CD4-positive, alpha-beta memory T cell (primary cell): Measurements from ENCODE around the gene DMXL2. TPM values are rescaled to one million over a fixed set of nuclear protein-coding genes. Genes with fewer than 3 reads are reported as not detected.

Source experiments
- CTCF ChIA-PET: fragments of 350-600 bp; sonication (Branson Sonifier 250); formaldehyde crosslinking; loops from one replicate; lab custom pipeline; 2021; ENCODE audit warnings: inconsistent platforms; ENCODE audit not compliant: partially characterized antibody; lab: Charles Lee
- POLR2A ChIA-PET: fragments of 350-600 bp; sonication (Branson Sonifier 250); formaldehyde crosslinking; loops from one replicate; lab custom pipeline; 2021; ENCODE audit not compliant: partially characterized antibody; lab: Charles Lee
- DNase-seq, 5 donors: peaks; one replicate each; pipeline versions ENCODE4 v3.0.0 to v3.0.0-alpha.2; 2020 to 2022; ENCODE audit warnings: mixed read lengths in 1 of 5
- H3K27ac ChIP-seq: one replicate; pipeline ENCODE4 v1.7.0; 2013; ENCODE audit warnings: low read depth, low read length
- H3K27me3 ChIP-seq: 2 replicates; pipeline ENCODE4 v1.7.0; 2013; ENCODE audit warnings: mild to moderate bottlenecking, low read length, moderate library complexity; ENCODE audit not compliant: insufficient read depth
- H3K36me3 ChIP-seq: 2 replicates; pipeline ENCODE4 v1.7.0; 2013; ENCODE audit warnings: mild to moderate bottlenecking, low read length, moderate library complexity; ENCODE audit not compliant: insufficient read depth
- H3K4me1 ChIP-seq: 2 replicates; pipeline ENCODE4 v1.7.0; 2013; ENCODE audit warnings: mild to moderate bottlenecking, low read length, moderate library complexity; ENCODE audit not compliant: insufficient read depth
- H3K4me3 ChIP-seq, 2 donors: one replicate each; pipeline ENCODE4 v1.7.0; 2013; ENCODE audit warnings: low read length in 2 of 2, mild to moderate bottlenecking in 1 of 2
- H3K9me3 ChIP-seq, 2 donors: one replicate each; pipeline ENCODE4 v1.7.0; 2013; ENCODE audit warnings: low read length in 2 of 2, control low read depth in 1 of 2; ENCODE audit not compliant: control insufficient read depth in 1 of 2
- H3K27ac Mint-ChIP-seq, 7 donors: one replicate each; pipeline ENCODE4 v1.8.0; 2020 to 2021; ENCODE audit warnings: mixed read lengths in 7 of 7, mild to moderate bottlenecking in 6 of 7, inconsistent platforms in 3 of 7, moderate library complexity in 3 of 7
- H3K27me3 Mint-ChIP-seq, 2 donors: one replicate each; pipeline ENCODE4 v1.8.0; 2020 to 2021; ENCODE audit warnings: mixed read lengths in 2 of 2
- H3K36me3 Mint-ChIP-seq, 2 donors: one replicate each; pipeline ENCODE4 v1.8.0; 2020 to 2021; ENCODE audit warnings: mixed read lengths in 2 of 2, inconsistent platforms in 1 of 2, mild to moderate bottlenecking in 1 of 2
- H3K4me1 Mint-ChIP-seq, 4 donors: one replicate each; pipeline ENCODE4 v1.8.0; 2020 to 2021; ENCODE audit warnings: mixed read lengths in 4 of 4, mild to moderate bottlenecking in 1 of 4
- H3K4me3 Mint-ChIP-seq, 8 donors: one replicate each; pipeline ENCODE4 v1.8.0; 2020 to 2021; ENCODE audit warnings: mixed read lengths in 8 of 8, mild to moderate bottlenecking in 7 of 8, moderate library complexity in 6 of 8, inconsistent platforms in 3 of 8
- H3K9me3 Mint-ChIP-seq, 8 donors: one replicate each; pipeline ENCODE4 v1.8.0; 2020 to 2021; ENCODE audit warnings: mixed read lengths in 8 of 8, mild to moderate bottlenecking in 5 of 8, inconsistent platforms in 3 of 8, moderate library complexity in 1 of 8
- intact Hi-C: fragments of 100-400 bp; cut with micrococcal nuclease; formaldehyde crosslinking; loops from one replicate; pipeline ENCODE4 v1.15.1; 2023
- polyA plus RNA-seq, 2 donors: library from polyadenylated mRNA; unstranded; fragments of 300-500 nt; fragmentation: Illumina TruSeq; gene quantifications; one replicate each; pipeline ENCODE4 v1.2.3, GENCODE V29; 2021
- total RNA-seq, 2 experiments: library from RNA; stranded (reverse); gene quantifications; one replicate each; pipeline ENCODE4 v1.2.3, GENCODE V29; 2021

Gene DMXL2
- total and polyA plus RNA-seq, 4 experiments from 2014 or later = 0.14 to 10.1 (median 4.3) TPM

DNA sequence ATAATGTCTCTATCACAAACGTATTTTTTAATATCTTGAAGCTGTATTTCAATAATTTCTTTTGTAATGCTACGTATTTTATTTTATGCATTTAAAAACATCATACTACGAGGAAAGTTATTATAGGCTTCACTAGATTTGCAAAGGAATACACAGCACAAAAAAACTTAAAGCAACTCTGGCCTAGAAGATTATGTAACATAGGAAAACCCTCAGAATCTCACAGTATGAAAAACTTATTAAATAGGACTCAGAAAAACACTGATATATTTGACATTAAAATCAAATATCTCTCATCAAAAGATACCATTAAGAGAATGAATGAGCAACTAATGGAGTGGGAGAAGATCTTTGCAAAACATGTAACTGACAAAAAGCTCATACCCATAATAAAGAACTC lies 63.7 kb downstream of the DMXL2 start:
- H3K9me3 Mint-ChIP-seq = no peaks in the 10 kb centered on the region
- intact Hi-C loops = no loop called here

GRCh38 chr15:51558411-51558810 lies 64.2 kb downstream of the DMXL2 start:
- Mint-ChIP-seq H3K27ac (no peak overlapping the region), H3K9me3 (no peaks in the 10 kb centered on the region), H3K4me1 (no peaks in the 10 kb centered on the region), H3K36me3 (no peaks in the 10 kb centered on the region), H3K27me3 (peaks cover 0 to 2% of the 10 kb centered on the region in 2 donors), H3K4me3 (no peak overlapping the region)
- ChIA-PET CTCF (no interaction called here), POLR2A (no interaction called here)
- no peaks in the 10 kb centered on the region for H3K27me3 ChIP-seq
- no peaks in the 10 kb centered on the region for H3K9me3 ChIP-seq
- no peaks in the 10 kb centered on the region for H3K36me3 ChIP-seq
- H3K27ac ChIP-seq = no peak overlapping the region
- no peak overlapping the region for H3K4me3 ChIP-seq
- intact Hi-C loops = no loop called here
- DNase-seq = no peak
- no peaks in the 10 kb centered on the region for H3K4me1 ChIP-seq

More for the DNA sequence above, 63.7 kb downstream of the DMXL2 start:
- H3K4me3 ChIP-seq = no peak overlapping the region
- no peaks in the 10 kb centered on the region for H3K27me3 ChIP-seq
- Mint-ChIP-seq H3K27ac (no peak overlapping the region), H3K4me1 (no peaks in the 10 kb centered on the region), H3K36me3 (no peaks in the 10 kb centered on the region), H3K27me3 (peaks cover 0 to 2% of the 10 kb centered on the region in 2 donors), H3K4me3 (no peak overlapping the region)
- no peaks in the 10 kb centered on the region for H3K9me3 ChIP-seq
- ChIA-PET CTCF (no interaction called here), POLR2A (no interaction called here)
- no peak overlapping the region for H3K27ac ChIP-seq
- no peak for DNase-seq
- H3K36me3 ChIP-seq = no peaks in the 10 kb centered on the region
- no peaks in the 10 kb centered on the region for H3K4me1 ChIP-seq

- H3K4me1 ChIP-seq = no peaks in the 10 kb centered on the region
- H3K9me3 ChIP-seq = no peaks in the 10 kb centered on the region
- H3K27me3 ChIP-seq = no peaks in the 10 kb centered on the region
- CTCF ChIA-PET = no interaction called here
- H3K27ac ChIP-seq = no peak overlapping the region
- Mint-ChIP-seq H3K4me1 (no peaks in the 10 kb centered on the region), H3K27me3 (peaks cover 0 to 1% of the 10 kb centered on the region in 2 donors), H3K4me3 (no peak overlapping the region), H3K9me3 (no peaks in the 10 kb centered on the region), H3K27ac (no peak overlapping the region), H3K36me3 (no peaks in the 10 kb centered on the region)
- no peak for DNase-seq
- intact Hi-C loops = no loop called here
- no peaks in the 10 kb centered on the region for H3K36me3 ChIP-seq
- POLR2A ChIA-PET = no interaction called here
- no peak overlapping the region for H3K4me3 ChIP-seq
Observed at GRCh38 chr15:51550841-51551240, 71.7 kb downstream of the DMXL2 start.

DNA sequence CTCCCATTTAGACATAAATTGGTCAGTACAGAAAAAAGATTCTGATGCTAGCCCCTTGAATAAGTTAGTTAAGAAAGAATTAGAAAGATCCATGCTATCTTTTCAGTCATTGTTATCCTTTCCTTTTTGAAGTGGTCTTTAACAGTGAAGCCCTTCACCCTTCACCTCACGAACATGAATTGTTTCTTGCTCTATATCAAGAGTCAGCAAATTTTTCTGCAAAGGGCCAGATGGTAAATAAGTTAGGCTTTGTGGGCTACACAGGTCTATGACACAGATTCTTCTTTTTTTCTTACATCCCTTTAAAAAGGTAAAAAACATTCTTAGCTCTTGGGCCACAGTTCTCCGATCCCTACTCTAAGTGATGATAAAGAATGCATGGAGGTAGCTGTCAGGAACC lies 74.9 kb downstream of the DMXL2 start:
- DNase-seq = no peak
- Mint-ChIP-seq H3K4me3 (no peak overlapping the region), H3K27ac (no peak overlapping the region), H3K36me3 (no peaks in the 10 kb centered on the region), H3K9me3 (no peaks in the 10 kb centered on the region), H3K4me1 (no peaks in the 10 kb centered on the region), H3K27me3 (no peaks in the 10 kb centered on the region)
- Histone ChIP-seq H3K4me3 (no peak overlapping the region), H3K9me3 (no peaks in the 10 kb centered on the region), H3K4me1 (no peaks in the 10 kb centered on the region), H3K36me3 (no peaks in the 10 kb centered on the region), H3K27me3 (no peaks in the 10 kb centered on the region), H3K27ac (no peak overlapping the region)
- POLR2A ChIA-PET = no interaction called here
- intact Hi-C loops = no loop called here
- CTCF ChIA-PET = no interaction called here

DNA sequence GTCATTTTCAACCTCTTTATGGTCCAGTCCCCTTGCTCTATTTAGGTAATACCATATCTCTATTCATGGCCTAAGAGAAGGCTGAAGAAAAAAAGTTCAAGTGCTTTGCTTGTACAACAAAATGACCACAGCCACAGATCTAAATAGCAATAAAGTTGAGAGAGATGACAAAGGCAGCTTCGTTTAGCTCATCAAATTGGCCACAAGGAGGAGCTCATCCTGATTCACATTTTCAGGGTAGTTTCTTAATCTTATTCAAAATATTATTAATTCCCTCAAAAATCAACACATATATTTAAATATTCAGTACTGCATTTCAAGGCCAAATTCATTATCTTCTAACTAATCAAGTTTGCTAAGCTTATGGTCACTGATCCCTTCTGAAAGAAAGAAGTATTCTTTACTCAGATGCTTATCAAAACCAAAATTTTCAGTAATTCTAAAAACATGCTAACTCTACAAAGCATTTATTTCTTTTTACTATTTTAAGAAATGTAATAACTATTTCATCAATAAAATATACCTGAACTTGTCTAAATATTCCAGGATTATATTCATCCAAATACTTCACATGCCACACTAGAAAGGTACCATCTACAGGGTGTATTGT lies 85.5 kb downstream of the DMXL2 start:
- Mint-ChIP-seq H3K9me3 (peaks cover 0 to under 1% (median 0%) of the 10 kb centered on the region in 8 donors), H3K4me1 (no peaks in the 10 kb centered on the region), H3K4me3 (no peak overlapping the region), H3K36me3 (peaks cover under 1 to 1% of the 10 kb centered on the region in 2 donors), H3K27ac (no peak overlapping the region), H3K27me3 (no peaks in the 10 kb centered on the region)
- no peaks in the 10 kb centered on the region for H3K9me3 ChIP-seq
- H3K36me3 ChIP-seq = no peaks in the 10 kb centered on the region
- intact Hi-C loops = loop anchor here (5.0 kb wide), 1 partner anchor 240 kb away; no protein-coding TSS in a partner anchor
- H3K27me3 ChIP-seq = no peaks in the 10 kb centered on the region
- H3K4me3 ChIP-seq = no peak overlapping the region
- POLR2A ChIA-PET = no interaction called here
- no peak overlapping the region for H3K27ac ChIP-seq
- no peak for DNase-seq
- H3K4me1 ChIP-seq = no peaks in the 10 kb centered on the region
- CTCF ChIA-PET = interaction anchor here (1.2 to 1.6 kb wide), 2 partner anchors 9 to 239 kb away, joined by 3 to 5 read pairs; no protein-coding TSS in a partner anchor

GRCh38 chr15:51533672-51534398 lies 88.7 kb downstream of the DMXL2 start:
- intact Hi-C loops = no loop called here
- no peak for DNase-seq
- ChIA-PET POLR2A (no interaction called here), CTCF (no interaction called here)
- no peaks in the 10 kb centered on the region for H3K4me1 Mint-ChIP-seq
- Histone ChIP-seq H3K4me3 (no peak overlapping the region), H3K4me1 (no peaks in the 10 kb centered on the region), H3K27me3 (no peaks in the 10 kb centered on the region), H3K9me3 (no peaks in the 10 kb centered on the region), H3K27ac (no peak overlapping the region), H3K36me3 (no peaks in the 10 kb centered on the region)
- peaks cover 3 to 10% of the 10 kb centered on the region in 2 donors for H3K36me3 Mint-ChIP-seq
- H3K9me3 Mint-ChIP-seq = peaks cover 0 to 15% (median 4%) of the 10 kb centered on the region in 8 donors
- H3K27ac Mint-ChIP-seq = no peak overlapping the region
- H3K27me3 Mint-ChIP-seq = no peaks in the 10 kb centered on the region
- H3K4me3 Mint-ChIP-seq = no peak overlapping the region

GRCh38 chr15:51526955-51527354 lies 95.6 kb downstream of the DMXL2 start:
- intact Hi-C loops = no loop called here
- H3K9me3 ChIP-seq = peaks cover 0 to 3% of the 10 kb centered on the region in 2 donors
- H3K27me3 ChIP-seq = no peaks in the 10 kb centered on the region
- H3K4me1 Mint-ChIP-seq = no peaks in the 10 kb centered on the region
- peaks cover 18 to 32% of the 10 kb centered on the region in 2 donors for H3K36me3 Mint-ChIP-seq
- DNase-seq = no peak
- no peaks in the 10 kb centered on the region for H3K36me3 ChIP-seq
- no peaks in the 10 kb centered on the region for H3K27me3 Mint-ChIP-seq
- H3K27ac Mint-ChIP-seq = no peak overlapping the region
- peaks cover 0 to 45% (median 25%) of the 10 kb centered on the region in 8 donors for H3K9me3 Mint-ChIP-seq
- ChIA-PET CTCF (no interaction called here), POLR2A (no interaction called here)
- no peak overlapping the region for H3K27ac ChIP-seq
- H3K4me3 Mint-ChIP-seq = no peak overlapping the region
- no peak overlapping the region for H3K4me3 ChIP-seq
- no peaks in the 10 kb centered on the region for H3K4me1 ChIP-seq
